ENCODE results near the gene SYTL5. TPM values are rescaled to one million over a fixed set of nuclear protein-coding genes. Genes with fewer than 3 reads are reported as not detected.
"Not testable (repeated sequence)": the region's sequence is repeated elsewhere in the genome, so short reads cannot be mapped to it uniquely, and the experiment has no call there.

Gene SYTL5
- total RNA-seq, 5 donors from 2014 or later (not counting 1 experiment from before 2014, with no cell fraction given) = 0.06 TPM; not detected in 4

DNA sequence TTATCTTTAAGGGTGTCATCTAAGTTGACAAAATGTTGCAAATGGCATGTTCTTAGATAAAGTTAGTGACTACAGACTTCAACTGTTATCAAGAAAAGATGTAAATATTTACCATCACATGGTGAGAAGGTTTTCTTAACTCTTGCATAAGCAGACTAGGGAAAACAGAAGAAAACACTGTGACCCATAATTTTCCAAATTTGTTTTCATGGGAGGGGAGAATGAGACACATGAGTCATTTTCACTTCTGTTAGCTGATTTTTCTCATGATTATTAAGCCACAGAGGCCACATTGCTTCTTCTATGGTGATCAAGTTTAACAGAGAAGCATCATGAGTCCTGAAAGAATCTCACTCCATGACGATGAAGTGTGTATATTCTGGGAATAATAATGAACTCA lies 30.2 kb upstream of the SYTL5 start:
- ChIA-PET POLR2A (no interaction called here), CTCF (no interaction called here)
- no peaks in the 10 kb centered on the region for H3K4me1 ChIP-seq (ENCODE audit: control insufficient read depth in 1 of 2, extremely low read depth in 1 of 2, insufficient read depth in 2 of 2, low read length in 2 of 2)
- peaks cover 5 to 26% of the 10 kb centered on the region in 2 donors for H3K27me3 Mint-ChIP-seq
- H3K9me3 Mint-ChIP-seq = no peaks in the 10 kb centered on the region
- no peak overlapping the region for H3K27ac Mint-ChIP-seq
- no peaks in the 10 kb centered on the region for H3K9me3 ChIP-seq
- no peak for ATAC-seq (replicated peaks in 1 of 4)
- H3K36me3 Mint-ChIP-seq = no peaks in the 10 kb centered on the region
- no peak for DNase-seq
- no peaks in the 10 kb centered on the region for H3K36me3 ChIP-seq (ENCODE audit: control insufficient read depth in 2 of 2, extremely low read depth in 1 of 2, insufficient read depth in 1 of 2, low read length in 1 of 2)
- no CpG with 5 or more reads among the region's 1 CpG for WGBS (ENCODE audit: insufficient coverage)
- no peak overlapping the region for H3K4me3 Mint-ChIP-seq
- H3K27ac ChIP-seq (ENCODE audit: low read length) = no peak overlapping the region
- no peak overlapping the region for H3K4me3 ChIP-seq (ENCODE audit: control insufficient read depth in 1 of 2, extremely low read depth in 1 of 2, low read length in 1 of 2)
- peaks cover 0 to 2% of the 10 kb centered on the region in 2 experiments for H3K27me3 ChIP-seq (replicated peaks in 1 of 2; ENCODE audit: control insufficient read depth in 2 of 2, extremely low read depth in 1 of 2, insufficient read depth in 2 of 2, low read length in 1 of 2)
- no peaks in the 10 kb centered on the region for H3K4me1 Mint-ChIP-seq

DNA sequence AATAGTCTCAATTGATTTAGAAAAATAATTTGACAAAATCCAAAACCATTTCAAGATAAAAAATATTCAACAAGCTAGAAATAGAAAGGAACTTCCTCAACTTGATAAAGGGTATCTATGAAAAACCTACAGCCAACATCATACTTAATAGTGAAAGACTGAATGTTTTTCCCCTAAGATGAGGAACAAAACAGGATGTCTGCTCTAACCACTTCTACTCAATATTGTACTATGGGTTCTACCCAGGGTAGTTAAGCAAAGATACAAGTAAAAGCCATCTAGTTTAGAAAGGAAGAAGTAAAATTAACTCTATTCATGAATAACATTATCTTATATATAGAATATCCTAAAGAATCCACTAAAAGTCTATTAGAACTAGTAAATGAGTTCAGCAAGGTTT lies 21.5 kb upstream of the SYTL5 start:
- H3K4me3 ChIP-seq (ENCODE audit: control insufficient read depth in 1 of 2, extremely low read depth in 1 of 2, low read length in 1 of 2) = no peak overlapping the region
- peaks cover 2 to 20% of the 10 kb centered on the region in 2 donors for H3K27me3 Mint-ChIP-seq
- H3K9me3 ChIP-seq = no peaks in the 10 kb centered on the region
- no peaks in the 10 kb centered on the region for H3K36me3 Mint-ChIP-seq
- no peaks in the 10 kb centered on the region for H3K4me1 ChIP-seq (ENCODE audit: control insufficient read depth in 1 of 2, extremely low read depth in 1 of 2, insufficient read depth in 2 of 2, low read length in 2 of 2)
- ChIA-PET CTCF (no interaction called here), POLR2A (no interaction called here)
- H3K27me3 ChIP-seq (replicated peaks in 1 of 2; ENCODE audit: control insufficient read depth in 2 of 2, extremely low read depth in 1 of 2, insufficient read depth in 2 of 2, low read length in 1 of 2) = no peaks in the 10 kb centered on the region
- no peaks in the 10 kb centered on the region for H3K9me3 Mint-ChIP-seq
- H3K4me3 Mint-ChIP-seq = no peak overlapping the region
- no peak overlapping the region for H3K27ac ChIP-seq (ENCODE audit: low read length)
- H3K36me3 ChIP-seq (ENCODE audit: control insufficient read depth in 2 of 2, extremely low read depth in 1 of 2, insufficient read depth in 1 of 2, low read length in 1 of 2) = no peaks in the 10 kb centered on the region
- no peak for ATAC-seq (replicated peaks in 1 of 4)
- DNase-seq = no peak
- H3K27ac Mint-ChIP-seq = no peak overlapping the region
- no peaks in the 10 kb centered on the region for H3K4me1 Mint-ChIP-seq

DNA sequence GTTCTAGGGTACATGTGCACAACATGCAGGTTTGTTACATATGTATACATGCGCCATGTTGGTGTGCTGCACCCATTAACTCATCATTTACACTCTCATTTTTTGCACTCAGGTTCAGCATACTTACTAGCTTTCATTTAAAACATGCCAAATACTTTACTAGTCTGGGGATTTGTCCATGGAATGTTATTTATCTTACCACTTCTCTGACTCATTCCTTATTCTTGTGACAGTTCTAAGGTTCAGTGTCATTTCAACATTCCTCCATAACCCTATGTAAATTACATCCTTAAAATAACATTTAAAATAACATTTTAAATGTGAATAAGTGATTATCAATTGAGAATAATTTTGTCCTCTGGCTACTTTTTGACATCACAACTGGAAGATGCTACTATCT lies 19.5 kb upstream of the SYTL5 start:
- no CpG with 5 or more reads among the region's 1 CpG for WGBS (ENCODE audit: insufficient coverage)
- H3K9me3 Mint-ChIP-seq = no peaks in the 10 kb centered on the region

DNA sequence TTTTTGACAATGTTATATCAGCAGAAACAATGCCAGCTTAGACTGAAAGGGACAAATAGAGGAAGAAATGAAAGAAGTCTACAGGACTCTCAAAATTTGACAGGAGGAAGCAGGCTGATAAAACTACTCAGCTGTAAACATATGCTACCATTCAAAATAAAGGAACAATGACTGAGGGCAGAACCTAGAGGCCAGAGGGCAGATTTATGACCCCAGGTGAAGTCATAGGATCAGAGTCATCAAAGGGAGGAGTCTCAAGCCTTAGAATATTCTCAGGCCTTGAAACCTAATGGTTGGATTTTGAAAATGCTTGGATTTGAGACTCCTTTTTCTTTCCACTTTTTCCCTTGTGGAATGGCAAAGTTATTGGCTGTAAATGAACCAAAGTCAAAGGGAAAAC lies 17.0 kb upstream of the SYTL5 start:
- H3K36me3 Mint-ChIP-seq = no peaks in the 10 kb centered on the region
- ChIA-PET POLR2A (interaction anchor here in 1 of 2 donors (0.6 kb wide), 1 partner anchor 16 kb away, joined by 3 read pairs; no protein-coding TSS in a partner anchor), CTCF (no interaction called here)
- H3K9me3 Mint-ChIP-seq = no peaks in the 10 kb centered on the region
- Histone ChIP-seq H3K4me1 (ENCODE audit: control insufficient read depth in 1 of 2, extremely low read depth in 1 of 2, insufficient read depth in 2 of 2, low read length in 2 of 2) (no peaks in the 10 kb centered on the region), H3K9me3 (no peaks in the 10 kb centered on the region), H3K36me3 (ENCODE audit: control insufficient read depth in 2 of 2, extremely low read depth in 1 of 2, insufficient read depth in 1 of 2, low read length in 1 of 2) (no peaks in the 10 kb centered on the region), H3K27me3 (replicated peaks in 1 of 2; ENCODE audit: control insufficient read depth in 2 of 2, extremely low read depth in 1 of 2, insufficient read depth in 2 of 2, low read length in 1 of 2) (no peaks in the 10 kb centered on the region), H3K27ac (ENCODE audit: low read length) (no peak overlapping the region), H3K4me3 (ENCODE audit: control insufficient read depth in 1 of 2, extremely low read depth in 1 of 2, low read length in 1 of 2) (no peak overlapping the region)
- DNase-seq (no peak), ATAC-seq (replicated peaks in 1 of 4) (no peak)
- no peak overlapping the region for H3K4me3 Mint-ChIP-seq
- H3K27me3 Mint-ChIP-seq = peaks cover 2 to 22% of the 10 kb centered on the region in 2 donors
- no peaks in the 10 kb centered on the region for H3K4me1 Mint-ChIP-seq
- H3K27ac Mint-ChIP-seq = no peak overlapping the region

More for the DNA sequence above, 19.5 kb upstream of the SYTL5 start:
- H3K4me1 ChIP-seq (ENCODE audit: control insufficient read depth in 1 of 2, extremely low read depth in 1 of 2, insufficient read depth in 2 of 2, low read length in 2 of 2) = no peaks in the 10 kb centered on the region
- H3K36me3 ChIP-seq (ENCODE audit: control insufficient read depth in 2 of 2, extremely low read depth in 1 of 2, insufficient read depth in 1 of 2, low read length in 1 of 2) = no peaks in the 10 kb centered on the region
- H3K9me3 ChIP-seq = no peaks in the 10 kb centered on the region
- no peak overlapping the region for H3K27ac ChIP-seq (ENCODE audit: low read length)
- no peaks in the 10 kb centered on the region for H3K27me3 ChIP-seq (replicated peaks in 1 of 2; ENCODE audit: control insufficient read depth in 2 of 2, extremely low read depth in 1 of 2, insufficient read depth in 2 of 2, low read length in 1 of 2)
- Mint-ChIP-seq H3K27me3 (peaks cover 2 to 22% of the 10 kb centered on the region in 2 donors), H3K4me1 (no peaks in the 10 kb centered on the region), H3K27ac (no peak overlapping the region), H3K36me3 (no peaks in the 10 kb centered on the region), H3K4me3 (no peak overlapping the region)
- CTCF ChIA-PET = no interaction called here
- no peak for ATAC-seq (replicated peaks in 1 of 4)
- H3K4me3 ChIP-seq (ENCODE audit: control insufficient read depth in 1 of 2, extremely low read depth in 1 of 2, low read length in 1 of 2) = no peak overlapping the region
- no peak for DNase-seq
- POLR2A ChIA-PET = no interaction called here

DNA sequence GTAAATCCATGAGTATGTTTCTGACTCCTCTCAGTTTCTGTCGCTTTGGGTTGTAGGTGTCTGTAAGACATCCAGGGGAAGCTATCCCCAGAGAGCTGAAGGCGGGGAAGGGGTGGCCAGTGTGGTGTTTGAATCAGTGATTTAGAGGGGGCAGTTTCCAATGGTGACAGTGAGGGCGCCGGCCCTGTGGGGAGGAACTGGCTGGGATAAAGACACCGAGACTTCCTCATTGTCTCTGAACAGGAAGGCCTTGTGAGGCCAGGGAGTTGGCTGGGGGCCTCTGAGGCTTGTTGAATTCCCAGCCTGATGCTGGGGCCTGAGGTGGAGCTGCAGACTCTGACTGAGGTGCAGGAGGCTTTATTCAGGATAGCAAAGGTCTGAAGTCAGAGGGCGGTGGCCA lies 15.1 kb upstream of the SYTL5 start:
- H3K4me1 ChIP-seq (ENCODE audit: control insufficient read depth in 1 of 2, extremely low read depth in 1 of 2, insufficient read depth in 2 of 2, low read length in 2 of 2); H3K27ac Mint-ChIP-seq; POLR2A ChIA-PET; H3K4me3 ChIP-seq (ENCODE audit: control insufficient read depth in 1 of 2, extremely low read depth in 1 of 2, low read length in 1 of 2); H3K9me3 ChIP-seq; H3K27me3 ChIP-seq (replicated peaks in 1 of 2; ENCODE audit: control insufficient read depth in 2 of 2, extremely low read depth in 1 of 2, insufficient read depth in 2 of 2, low read length in 1 of 2); H3K4me1 Mint-ChIP-seq; DNase-seq; CTCF ChIA-PET; H3K36me3 Mint-ChIP-seq; H3K36me3 ChIP-seq (ENCODE audit: control insufficient read depth in 2 of 2, extremely low read depth in 1 of 2, insufficient read depth in 1 of 2, low read length in 1 of 2); H3K27ac ChIP-seq (ENCODE audit: low read length); H3K4me3 Mint-ChIP-seq; ATAC-seq (replicated peaks in 1 of 4); H3K9me3 Mint-ChIP-seq: not testable (repeated sequence)
- 81% methylated on average over 3 of the region's 6 CpGs for WGBS (ENCODE audit: insufficient coverage)
- H3K27me3 Mint-ChIP-seq = peaks cover 2 to 22% of the 10 kb centered on the region in 2 donors

DNA sequence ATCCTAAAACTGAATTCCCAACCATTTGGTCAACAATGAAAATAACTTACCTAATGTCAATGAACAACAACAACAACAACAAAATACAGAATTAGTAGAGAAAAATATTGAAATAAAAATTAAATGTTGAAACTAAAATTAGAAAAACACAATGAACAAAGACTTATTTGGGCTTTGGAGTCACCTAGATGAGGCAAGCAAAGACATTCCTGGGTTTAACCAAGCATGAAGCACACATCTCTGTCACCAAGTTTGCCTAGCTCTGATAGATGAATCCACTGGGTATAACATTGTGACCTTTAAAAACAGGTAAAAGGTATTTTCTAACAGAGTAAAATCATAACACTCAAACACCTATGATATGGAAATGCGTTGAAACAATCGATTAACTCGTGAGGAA lies 13.2 kb upstream of the SYTL5 start:
- Mint-ChIP-seq H3K4me3 (no peak overlapping the region), H3K27me3 (peaks cover 2 to 14% of the 10 kb centered on the region in 2 donors), H3K27ac (no peak overlapping the region), H3K4me1 (no peaks in the 10 kb centered on the region), H3K36me3 (no peaks in the 10 kb centered on the region), H3K9me3 (no peaks in the 10 kb centered on the region)
- CTCF ChIA-PET = interaction anchor here in 1 of 2 donors (0.7 kb wide), 1 partner anchor 371 kb away, joined by 3 read pairs; no protein-coding TSS in a partner anchor
- no peak for DNase-seq
- no peaks in the 10 kb centered on the region for H3K4me1 ChIP-seq (ENCODE audit: control insufficient read depth in 1 of 2, extremely low read depth in 1 of 2, insufficient read depth in 2 of 2, low read length in 2 of 2)
- H3K27me3 ChIP-seq (replicated peaks in 1 of 2; ENCODE audit: control insufficient read depth in 2 of 2, extremely low read depth in 1 of 2, insufficient read depth in 2 of 2, low read length in 1 of 2) = no peaks in the 10 kb centered on the region
- POLR2A ChIA-PET = no interaction called here
- WGBS (ENCODE audit: insufficient coverage) = no CpG with 5 or more reads among the region's 3 CpGs
- H3K4me3 ChIP-seq (ENCODE audit: control insufficient read depth in 1 of 2, extremely low read depth in 1 of 2, low read length in 1 of 2) = no peak overlapping the region
- no peak overlapping the region for H3K27ac ChIP-seq (ENCODE audit: low read length)
- H3K9me3 ChIP-seq = no peaks in the 10 kb centered on the region
- no peak for ATAC-seq (replicated peaks in 1 of 4)
- no peaks in the 10 kb centered on the region for H3K36me3 ChIP-seq (ENCODE audit: control insufficient read depth in 2 of 2, extremely low read depth in 1 of 2, insufficient read depth in 1 of 2, low read length in 1 of 2)
